Measurements from ENCODE around the gene GFER. TPM values are rescaled to one million over a fixed set of nuclear protein-coding genes. Genes with fewer than 3 reads are reported as not detected.

GFER gene
- total and polyA plus RNA-seq, 2 of the 8 experiments (the other 6 are each of a cell fraction or from before 2014, with no cell fraction given), result 17.7 to 37.9 TPM

GRCh38 chr16:1971796-1972489 lies 12.1 kb upstream of the GFER start, which contains the start of gene TBL3 (continued):
- TF ChIP-seq BACH1 (IDR thresholded peaks at IDR 0.05; ENCODE audit: low read length) (no peak), EP300 (IDR thresholded peaks at IDR 0.05; ENCODE audit: borderline replicate concordance in 1 of 2, low read depth in 2 of 2, low read length in 2 of 2) (peak in 1 of 2 experiments; percentile 38; a peak in 1 of 3 replicates), MAFK (IDR thresholded peaks at IDR 0.05; ENCODE audit: low read depth, low read length) (no peak), CEBPB (IDR thresholded peaks at IDR 0.05; ENCODE audit: low read depth, low read length) (no peak), RAD21 (IDR thresholded peaks at IDR 0.05 in 1 of 2, conservative IDR thresholded peaks at IDR 0.05 in 1 of 2; ENCODE audit: low read depth in 2 of 2, low read length in 2 of 2) (no peak; a peak in 1 of 4 replicates), CHD2 (IDR thresholded peaks at IDR 0.05; ENCODE audit: low read length) (peak; percentile 74), NANOG (IDR thresholded peaks at IDR 0.05; ENCODE audit: insufficient read depth, low read depth, low read length, poor library complexity, severe bottlenecking) (no peak), GTF2F1 (IDR thresholded peaks at IDR 0.05; ENCODE audit: borderline replicate concordance, low read depth, low read length) (peak; percentile 78; the same call in 1 of the 2 replicates), HDAC6 (IDR thresholded peaks at IDR 0.05; ENCODE audit: low read depth, low read length) (no peak), RXRA (IDR thresholded peaks at IDR 0.05; ENCODE audit: insufficient read depth, low read depth, low read length) (no peak), JUND (IDR thresholded peaks at IDR 0.05; ENCODE audit: low read length) (peak; percentile 68; the same call in 1 of the 2 replicates), CTCF (IDR thresholded peaks at IDR 0.05; ENCODE audit: control extremely low read depth in 1 of 3, insufficient read depth in 1 of 3, low read depth in 1 of 3, low read length in 3 of 3) (0 out of 4 replicates have a peak, but pooled peaks of 1 of the 3 experiments have one; percentile 14), RNF2 (IDR thresholded peaks at IDR 0.05; ENCODE audit: borderline replicate concordance, low read depth, low read length, missing control alignments, poor library complexity, severe bottlenecking) (no peak), SP1 (IDR thresholded peaks at IDR 0.05; ENCODE audit: low read depth, low read length) (peak; percentile 82), SIX5 (IDR thresholded peaks at IDR 0.05; ENCODE audit: low read depth, low read length) (peak; percentile 74; the same call in 1 of the 2 replicates), TEAD4 (IDR thresholded peaks at IDR 0.05; ENCODE audit: low read depth, low read length) (0 out of 2 replicates have a peak, but pooled peaks have one; percentile 7), JUN (IDR thresholded peaks at IDR 0.05; ENCODE audit: low read depth, low read length) (no peak)
- TF ChIP-seq, protein P1, sequence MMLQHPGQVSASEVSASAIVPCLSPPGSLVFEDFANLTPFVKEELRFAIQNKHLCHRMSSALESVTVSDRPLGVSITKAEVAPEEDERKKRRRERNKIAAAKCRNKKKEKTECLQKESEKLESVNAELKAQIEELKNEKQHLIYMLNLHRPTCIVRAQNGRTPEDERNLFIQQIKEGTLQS (IDR thresholded peaks at IDR 0.05; ENCODE audit: insufficient read depth, low read depth, low read length), result peak; percentile 100
- TF ChIP-seq, protein P2, sequence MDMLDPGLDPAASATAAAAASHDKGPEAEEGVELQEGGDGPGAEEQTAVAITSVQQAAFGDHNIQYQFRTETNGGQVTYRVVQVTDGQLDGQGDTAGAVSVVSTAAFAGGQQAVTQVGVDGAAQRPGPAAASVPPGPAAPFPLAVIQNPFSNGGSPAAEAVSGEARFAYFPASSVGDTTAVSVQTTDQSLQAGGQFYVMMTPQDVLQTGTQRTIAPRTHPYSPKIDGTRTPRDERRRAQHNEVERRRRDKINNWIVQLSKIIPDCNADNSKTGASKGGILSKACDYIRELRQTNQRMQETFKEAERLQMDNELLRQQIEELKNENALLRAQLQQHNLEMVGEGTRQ (IDR thresholded peaks at IDR 0.05; ENCODE audit: low read length), result no peak
